Measurements from ENCODE around the gene RSF1. TPM values are rescaled to one million over a fixed set of nuclear protein-coding genes. Genes with fewer than 3 reads are reported as not detected.

Gene RSF1
- total RNA-seq, 1 experiment from 2014 or later, result 48.9 TPM

DNA sequence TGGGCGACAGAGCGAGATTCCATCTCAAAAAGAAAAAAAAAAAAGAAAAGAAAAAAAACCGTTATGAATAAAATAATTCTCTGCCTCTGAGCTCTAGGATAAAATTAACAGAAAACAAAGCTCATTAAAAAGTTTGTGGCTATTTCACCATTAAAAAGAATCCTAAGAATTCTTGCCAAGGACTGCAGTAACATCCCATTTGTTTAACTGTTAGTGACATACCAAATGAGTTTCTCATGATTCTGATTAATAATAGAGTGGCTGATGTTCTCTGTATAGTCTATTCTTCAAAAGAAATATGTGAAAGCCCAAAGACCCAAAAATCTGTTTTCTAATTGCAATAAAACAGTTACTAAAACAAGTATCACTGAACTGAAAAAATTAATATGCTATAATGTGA, 202.6 kb downstream of the RSF1 start:
- DNase-seq (ENCODE audit: low read depth), result no peak

- DNase-seq (ENCODE audit: low read depth), result no peak
Observed at GRCh38 chr11:77611921-77612320, 208.6 kb downstream of the RSF1 start.

Other genes with a start within 250 kb of the RSF1 start
- gene AQP11, start 230.8 kb downstream of the RSF1 start, total RNA-seq (2014; rRNA removed), result 3.5 and 3.7 TPM in 2 replicates
- gene CLNS1A, start 182.9 kb downstream of the RSF1 start, total RNA-seq (2014; rRNA removed), result 131 and 168 TPM in 2 replicates
- gene AAMDC, start 422 bp upstream of the RSF1 start, total RNA-seq (2014; rRNA removed), result 22.0 and 29.7 TPM in 2 replicates
- 28.0 and 38.7 TPM in 2 replicates for gene INTS4, start 173.9 kb upstream of the RSF1 start, total RNA-seq (2014; rRNA removed)
- gene KCTD14, start 202.6 kb upstream of the RSF1 start, total RNA-seq (2014; rRNA removed), result 1.2 and 1.9 TPM in 2 replicates
- not detected in 2 replicates for gene THRSP, start 243.1 kb upstream of the RSF1 start, total RNA-seq (2014; rRNA removed)